Measurements from ENCODE around the gene GRIN1. TPM values are rescaled to one million over a fixed set of nuclear protein-coding genes. Genes with fewer than 3 reads are reported as not detected.

Gene GRIN1
- total RNA-seq, 1 donor from 2014 or later: 0.18 TPM

DNA sequence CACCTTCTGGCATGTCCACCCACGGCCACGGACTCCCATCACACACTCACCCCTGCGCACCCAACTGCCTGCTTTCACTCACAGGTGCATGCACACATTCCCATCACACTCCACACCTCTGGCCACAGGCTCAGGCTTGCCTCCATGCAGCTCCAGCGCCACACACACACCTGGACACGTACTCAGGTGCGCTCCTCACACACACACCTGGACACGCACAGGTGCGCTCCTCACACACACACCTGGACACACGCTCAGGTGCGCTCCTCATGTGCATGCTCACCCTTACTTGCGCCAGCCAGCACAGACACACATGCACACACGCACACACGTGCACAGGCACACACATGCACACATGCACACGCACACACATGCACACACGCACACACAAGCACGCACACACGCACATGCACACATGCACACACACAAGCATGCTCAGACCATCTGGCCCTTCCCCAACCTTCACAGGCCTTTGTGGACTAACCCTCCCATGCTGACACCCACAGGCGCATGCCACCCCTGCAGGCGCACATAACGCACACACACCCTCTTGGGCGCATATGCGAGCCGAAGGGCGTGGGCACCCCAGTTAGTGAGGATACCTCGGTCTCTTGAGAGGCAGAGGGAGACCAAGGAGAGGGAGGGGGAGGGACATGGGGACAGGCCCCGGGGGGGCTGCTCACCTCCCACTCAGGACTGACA is 8.3 kb downstream of the GRIN1 start:
- H3K4me3 Mint-ChIP-seq (ENCODE audit: unreplicated experiment): no peak overlapping the region

DNA sequence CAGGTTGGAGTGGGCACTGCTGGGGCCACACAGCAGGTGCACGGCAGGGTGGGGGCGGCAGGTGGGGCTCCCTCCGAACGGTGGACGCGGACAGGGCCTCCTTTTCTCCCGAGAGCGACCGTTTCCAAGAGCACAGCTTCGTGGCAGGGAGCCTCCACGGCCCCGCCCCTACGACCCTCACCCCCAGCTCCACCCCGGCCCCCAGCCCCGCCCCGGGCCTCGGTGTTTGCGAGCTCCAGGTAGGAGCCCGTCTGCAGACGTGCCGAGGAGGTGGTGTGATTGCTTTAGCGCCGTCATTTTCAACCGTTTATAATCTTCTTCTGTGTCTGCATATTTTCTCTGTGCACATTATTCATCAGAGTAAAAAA is 8.8 kb downstream of the GRIN1 start:
- Mint-ChIP-seq H3K27ac (ENCODE audit: unreplicated experiment) (no peak overlapping the region), H3K27me3 (ENCODE audit: low read depth, unreplicated experiment) (peaks cover 28% of the 10 kb centered on the region), H3K36me3 (ENCODE audit: low read depth, unreplicated experiment) (no peaks in the 10 kb centered on the region), H3K4me1 (ENCODE audit: low read depth, unreplicated experiment) (no peaks in the 10 kb centered on the region), H3K4me3 (ENCODE audit: unreplicated experiment) (no peak overlapping the region), H3K9me3 (ENCODE audit: unreplicated experiment) (no peaks in the 10 kb centered on the region)
- no peak for FAIRE-seq
- Histone ChIP-seq H3K9me3 (ENCODE audit: insufficient read depth, low read depth, low read length) (no peaks in the 10 kb centered on the region), H3K36me3 (ENCODE audit: insufficient read depth, low read length) (no peaks in the 10 kb centered on the region), H3K4me1 (ENCODE audit: insufficient read depth, low read length) (no peaks in the 10 kb centered on the region), H3K4me2 (ENCODE audit: low read length) (no peak overlapping the region), H2AFZ (ENCODE audit: low read depth, low read length) (no peak overlapping the region), H3K4me3 (ENCODE audit: insufficient read depth, low read depth, low read length) (no peak overlapping the region), H3K27me3 (ENCODE audit: insufficient read depth, low read length) (peaks cover 7% of the 10 kb centered on the region), H3K79me2 (ENCODE audit: insufficient read depth, low read length) (no peaks in the 10 kb centered on the region), H4K20me1 (ENCODE audit: insufficient read depth, low read length) (no peaks in the 10 kb centered on the region), H3K9ac (ENCODE audit: low read length) (no peak overlapping the region), H3K27ac (ENCODE audit: low read depth, low read length) (no peak overlapping the region)
- no peak for TF ChIP-seq EZH2 (IDR thresholded peaks at IDR 0.05; ENCODE audit: insufficient read depth, low read length)
- TF ChIP-seq CTCF (IDR thresholded peaks at IDR 0.05; ENCODE audit: insufficient read depth, low read depth, low read length): no peak
- DNase-seq (ENCODE audit: low read depth): no peak

More for the DNA sequence above, 8.3 kb downstream of the GRIN1 start:
- Histone ChIP-seq H4K20me1 (ENCODE audit: insufficient read depth, low read length) (no peaks in the 10 kb centered on the region), H3K9ac (ENCODE audit: low read length) (no peak overlapping the region), H3K4me2 (ENCODE audit: low read length) (no peak overlapping the region), H3K4me1 (ENCODE audit: insufficient read depth, low read length) (no peaks in the 10 kb centered on the region), H3K4me3 (ENCODE audit: insufficient read depth, low read depth, low read length) (no peak overlapping the region), H3K27me3 (ENCODE audit: insufficient read depth, low read length) (peaks cover 7% of the 10 kb centered on the region), H3K36me3 (ENCODE audit: insufficient read depth, low read length) (no peaks in the 10 kb centered on the region), H3K79me2 (ENCODE audit: insufficient read depth, low read length) (no peaks in the 10 kb centered on the region), H3K27ac (ENCODE audit: low read depth, low read length) (no peak overlapping the region), H2AFZ (ENCODE audit: low read depth, low read length) (no peak overlapping the region), H3K9me3 (ENCODE audit: insufficient read depth, low read depth, low read length) (no peaks in the 10 kb centered on the region)
- Mint-ChIP-seq H3K4me1 (ENCODE audit: low read depth, unreplicated experiment) (no peaks in the 10 kb centered on the region), H3K36me3 (ENCODE audit: low read depth, unreplicated experiment) (no peaks in the 10 kb centered on the region), H3K9me3 (ENCODE audit: unreplicated experiment) (no peaks in the 10 kb centered on the region), H3K27me3 (ENCODE audit: low read depth, unreplicated experiment) (peaks cover 33% of the 10 kb centered on the region), H3K27ac (ENCODE audit: unreplicated experiment) (no peak overlapping the region)
- DNase-seq (ENCODE audit: low read depth): no peak
- FAIRE-seq: no peak
- TF ChIP-seq EZH2 (IDR thresholded peaks at IDR 0.05; ENCODE audit: insufficient read depth, low read length) (no peak), CTCF (IDR thresholded peaks at IDR 0.05; ENCODE audit: insufficient read depth, low read depth, low read length) (no peak)

GRCh38 chr9:137148242-137148641 is 9.3 kb downstream of the GRIN1 start:
- FAIRE-seq: no peak
- no peak for TF ChIP-seq EZH2 (IDR thresholded peaks at IDR 0.05; ENCODE audit: insufficient read depth, low read length)
- no peak for TF ChIP-seq CTCF (IDR thresholded peaks at IDR 0.05; ENCODE audit: insufficient read depth, low read depth, low read length)
- Histone ChIP-seq H3K36me3 (ENCODE audit: insufficient read depth, low read length) (no peaks in the 10 kb centered on the region), H2AFZ (ENCODE audit: low read depth, low read length) (no peak overlapping the region), H3K9me3 (ENCODE audit: insufficient read depth, low read depth, low read length) (no peaks in the 10 kb centered on the region), H3K27ac (ENCODE audit: low read depth, low read length) (no peak overlapping the region), H3K4me3 (ENCODE audit: insufficient read depth, low read depth, low read length) (no peak overlapping the region), H3K4me2 (ENCODE audit: low read length) (no peak overlapping the region), H3K79me2 (ENCODE audit: insufficient read depth, low read length) (no peaks in the 10 kb centered on the region), H4K20me1 (ENCODE audit: insufficient read depth, low read length) (no peaks in the 10 kb centered on the region), H3K9ac (ENCODE audit: low read length) (no peak overlapping the region), H3K4me1 (ENCODE audit: insufficient read depth, low read length) (no peaks in the 10 kb centered on the region), H3K27me3 (ENCODE audit: insufficient read depth, low read length) (peaks cover 7% of the 10 kb centered on the region)
- Mint-ChIP-seq H3K9me3 (ENCODE audit: unreplicated experiment) (no peaks in the 10 kb centered on the region), H3K4me1 (ENCODE audit: low read depth, unreplicated experiment) (no peaks in the 10 kb centered on the region), H3K4me3 (ENCODE audit: unreplicated experiment) (no peak overlapping the region), H3K27ac (ENCODE audit: unreplicated experiment) (no peak overlapping the region), H3K36me3 (ENCODE audit: low read depth, unreplicated experiment) (no peaks in the 10 kb centered on the region), H3K27me3 (ENCODE audit: low read depth, unreplicated experiment) (peaks cover 25% of the 10 kb centered on the region)
- no peak for DNase-seq (ENCODE audit: low read depth)

Data from astrocyte (in vitro differentiated cells and primary cell).